ENCODE data around the gene FOXA1. TPM values are rescaled to one million over a fixed set of nuclear protein-coding genes. Genes with fewer than 3 reads are reported as not detected.

FOXA1 gene
- total RNA-seq = 22.7 and 35.8 TPM in 2 replicates

DNA sequence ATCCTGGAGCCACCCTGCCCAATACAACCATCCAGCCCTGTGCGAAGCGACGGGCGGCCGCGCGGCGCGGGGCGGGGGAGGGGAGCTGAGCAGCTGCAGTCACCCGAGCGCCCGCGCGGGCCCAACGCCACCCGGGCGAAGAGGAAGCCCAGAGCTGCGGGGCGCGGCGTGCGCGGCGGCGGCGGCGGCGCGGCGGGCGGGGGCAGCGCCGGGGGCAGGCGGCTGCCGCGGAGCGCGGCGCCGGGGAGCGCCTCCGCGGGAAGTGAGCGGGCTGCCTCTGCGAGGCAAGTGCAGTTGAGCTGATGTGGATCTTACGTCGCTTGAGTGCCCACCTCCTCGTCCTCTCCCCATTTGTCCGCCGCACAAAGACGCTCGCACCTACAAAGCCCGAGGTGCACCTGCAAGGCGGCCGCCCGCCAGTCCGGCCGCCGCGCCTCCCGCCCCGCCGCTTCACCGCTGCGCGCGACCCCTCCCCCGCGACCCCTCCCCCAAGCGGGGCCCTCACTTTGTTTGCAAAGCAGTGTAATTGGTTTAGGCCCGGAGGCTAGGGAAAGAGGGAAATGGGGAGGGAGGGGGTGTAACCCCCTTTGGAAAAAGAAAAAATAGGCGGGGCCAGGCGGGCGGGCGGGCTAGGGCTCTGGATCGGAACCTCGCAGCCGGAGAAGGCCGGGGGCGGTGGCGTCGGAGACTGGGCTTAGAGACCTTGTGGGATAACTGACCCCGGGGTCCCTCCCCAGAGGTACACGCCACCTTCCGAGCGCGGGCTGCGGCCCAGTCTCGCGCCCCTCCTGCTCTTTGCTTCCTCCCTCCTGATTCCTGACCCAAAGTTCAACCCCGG is at the start of gene FOXA1, which contains the start of gene TTC6:
Gene FOXA1, minus strand, starts transcription at position 279 of the 838 bp plus-strand sequence. Its CDS starts 277 bp downstream, at position 2.
Gene TTC6, plus strand, starts transcription at position 659 of the 838 bp plus-strand sequence. CDS start 26,436 bp downstream, outside the sequence.

Other genes starting within 250 kb of the FOXA1 start
- 0.05 and 0.78 TPM in 2 replicates for gene TTC6, start 380 bp upstream of the FOXA1 start, total RNA-seq

All from airway epithelial cell (primary cell).